B cell (primary cell): Measurements from ENCODE around the gene ARHGAP19. TPM values are rescaled to one million over a fixed set of nuclear protein-coding genes. Genes with fewer than 3 reads are reported as not detected.

Experiments
- ATAC-seq: fragments of 200-7000 bp; cut with Tn5 transposase; one replicate; pipeline ENCODE4 v1.10.0; 2021; ENCODE audit warnings: low read depth, mild to moderate bottlenecking, moderate number of reproducible peaks, moderate library complexity
- CTCF ChIA-PET: fragments of 350-600 bp; sonication (Branson Sonifier 250); formaldehyde crosslinking; loops from one replicate; lab custom pipeline; 2021; ENCODE audit warnings: antibody characterized with exemption, inconsistent platforms; lab: Charles Lee
- POLR2A ChIA-PET: fragments of 350-600 bp; sonication (Branson Sonifier 250); formaldehyde crosslinking; loops from one replicate; lab custom pipeline; 2021; ENCODE audit warnings: antibody characterized with exemption; lab: Charles Lee
- DNase-seq: peaks from one replicate; pipeline ENCODE4 v3.0.0; 2013
- H2AFZ ChIP-seq: 2 replicates; pipeline ENCODE4 v1.6.1; 2012; ENCODE audit warnings: mild to moderate bottlenecking, low read depth, low read length; ENCODE audit not compliant: insufficient read depth, poor library complexity, severe bottlenecking
- H3K27ac ChIP-seq, 2 donors: 1 replicate in 1 of 2; 2 replicates in 1 of 2; pipeline ENCODE4 v1.5.1; 2012 to 2013; ENCODE audit warnings: low read length in 2 of 2, mild to moderate bottlenecking in 2 of 2, moderate library complexity in 1 of 2
- H3K27me3 ChIP-seq, 4 experiments: fragments of 200-600 bp in 1 of 4; sonication (generic) in 1 of 4; replicated peaks in 1 of 4; 1 replicate in 2 of 4; 2 replicates in 2 of 4; pipeline versions ENCODE4 v1.6.1 to v1.7.0; 2013 to 2016; ENCODE audit warnings: low read length in 3 of 4, mild to moderate bottlenecking in 2 of 4, mixed read lengths in 1 of 4, moderate library complexity in 1 of 4; ENCODE audit not compliant: insufficient read depth in 4 of 4, control insufficient read depth in 3 of 4; ENCODE audit errors: control extremely low read depth in 1 of 4
- H3K36me3 ChIP-seq, 2 experiments: replicated peaks in 1 of 2; 1 replicate in 1 of 2; 2 replicates in 1 of 2; pipeline versions ENCODE4 v1.6.1 to v1.7.1; 2013; ENCODE audit warnings: low read length in 1 of 2; ENCODE audit not compliant: insufficient read depth in 2 of 2, control insufficient read depth in 1 of 2; ENCODE audit errors: control extremely low read depth in 1 of 2, extremely low read depth in 1 of 2
- H3K4me1 ChIP-seq, 2 donors: fragments of 200-600 bp in 1 of 2; sonication (generic) in 1 of 2; 1 replicate in 1 of 2; 2 replicates in 1 of 2; pipeline versions ENCODE4 v1.5.1 to v1.6.1; 2013 to 2017; ENCODE audit warnings: low read length in 2 of 2; ENCODE audit not compliant: control insufficient read depth in 2 of 2, insufficient read depth in 2 of 2
- H3K4me2 ChIP-seq: replicated peaks from 2 replicates; pipeline ENCODE3; 2012; ENCODE audit warnings: mild to moderate bottlenecking, low read depth, low read length; ENCODE audit not compliant: poor library complexity, severe bottlenecking
- H3K4me3 ChIP-seq, 5 experiments: fragments of 200-600 bp in 1 of 5; sonication (generic) in 1 of 5; 1 replicate in 3 of 5; 2 replicates in 2 of 5; pipeline versions ENCODE4 v1.5.1 to v1.7.0; 2011 to 2016; ENCODE audit warnings: low read length in 4 of 5, mild to moderate bottlenecking in 4 of 5, low read depth in 2 of 5, control low read depth in 1 of 5, moderate library complexity in 1 of 5; ENCODE audit not compliant: insufficient read depth in 1 of 5; ENCODE audit errors: control extremely low read depth in 1 of 5, extremely low read depth in 1 of 5
- H3K79me2 ChIP-seq: fragments of 200-600 bp; sonication (generic); one replicate; pipeline ENCODE4 v1.6.0; 2016; ENCODE audit warnings: low read length; ENCODE audit not compliant: control insufficient read depth, insufficient read depth
- H3K9ac ChIP-seq: fragments of 200-600 bp; sonication (generic); 2 replicates; pipeline ENCODE4 v1.6.1; 2017; ENCODE audit warnings: mild to moderate bottlenecking, low read length, moderate library complexity
- H3K9me3 ChIP-seq, 3 donors: one replicate each; pipeline versions ENCODE4 v1.6.1 to v1.7.1; 2013; ENCODE audit warnings: low read length in 2 of 3; ENCODE audit not compliant: control insufficient read depth in 2 of 3, insufficient read depth in 1 of 3; ENCODE audit errors: control extremely low read depth in 1 of 3
- H4K20me1 ChIP-seq: 2 replicates; pipeline ENCODE4 v1.6.0; 2012; ENCODE audit warnings: mild to moderate bottlenecking, low read length; ENCODE audit not compliant: insufficient read depth, control insufficient read depth, poor library complexity, severe bottlenecking
- H3K27ac Mint-ChIP-seq: one replicate; pipeline ENCODE4 v1.8.0; 2021; ENCODE audit warnings: mixed read lengths
- H3K27me3 Mint-ChIP-seq: one replicate; pipeline ENCODE4 v1.8.0; 2021; ENCODE audit warnings: mixed read lengths
- H3K4me1 Mint-ChIP-seq: one replicate; pipeline ENCODE4 v1.8.0; 2021; ENCODE audit warnings: mixed read lengths
- H3K4me3 Mint-ChIP-seq: one replicate; pipeline ENCODE4 v1.8.0; 2021; ENCODE audit warnings: mixed read lengths
- H3K9me3 Mint-ChIP-seq: one replicate; pipeline ENCODE4 v1.8.0; 2022; ENCODE audit warnings: mixed read lengths; ENCODE audit not compliant: insufficient read depth
- CTCF ChIP-seq: fragments of 200-600 bp; IDR thresholded peaks from one replicate; pipeline ENCODE4 v1.8.0; 2022; ENCODE audit warnings: antibody characterized with exemption, mild to moderate bottlenecking
- EZH2 ChIP-seq: IDR thresholded peaks from 2 replicates; pipeline ENCODE4 v1.6.1; 2012; ENCODE audit warnings: borderline replicate concordance, low read depth, mild to moderate bottlenecking, moderate library complexity, low read length; ENCODE audit not compliant: insufficient read depth, poor library complexity, severe bottlenecking
- WGBS: methylation state at CpG from one replicate; pipeline ENCODE4 v1.1.5; 2013; ENCODE audit warnings: missing lambda C conversion rate; ENCODE audit not compliant: insufficient coverage; 5-methylcytosine and 5-hydroxymethylcytosine counted together
- intact Hi-C: fragments of 100-400 bp; cut with micrococcal nuclease; formaldehyde crosslinking; loops from one replicate; pipeline ENCODE4 v1.10.0; 2022
- polyA minus RNA-seq: library from RNA; depleted of rRNA, polyadenylated mRNA; stranded (reverse); fragments of >200 nt; gene quantifications from 2 replicates; pipeline ENCODE4 v1.2.3, GENCODE V29; 2012
- polyA plus RNA-seq: library from polyadenylated mRNA; depleted of rRNA; stranded (reverse); fragments of >200 nt; gene quantifications from 2 replicates; pipeline ENCODE4 v1.2.3, GENCODE V29; 2012
- total RNA-seq, 2 donors: library from RNA; stranded (reverse); fragments of 120-200 nt in 1 of 2; gene quantifications; 1 replicate in 1 of 2; 2 replicates in 1 of 2; pipeline versions ENCODE4 v1.2.3 to v1.2.4, GENCODE V29; 2013 to 2022

ARHGAP19 gene, protein sequence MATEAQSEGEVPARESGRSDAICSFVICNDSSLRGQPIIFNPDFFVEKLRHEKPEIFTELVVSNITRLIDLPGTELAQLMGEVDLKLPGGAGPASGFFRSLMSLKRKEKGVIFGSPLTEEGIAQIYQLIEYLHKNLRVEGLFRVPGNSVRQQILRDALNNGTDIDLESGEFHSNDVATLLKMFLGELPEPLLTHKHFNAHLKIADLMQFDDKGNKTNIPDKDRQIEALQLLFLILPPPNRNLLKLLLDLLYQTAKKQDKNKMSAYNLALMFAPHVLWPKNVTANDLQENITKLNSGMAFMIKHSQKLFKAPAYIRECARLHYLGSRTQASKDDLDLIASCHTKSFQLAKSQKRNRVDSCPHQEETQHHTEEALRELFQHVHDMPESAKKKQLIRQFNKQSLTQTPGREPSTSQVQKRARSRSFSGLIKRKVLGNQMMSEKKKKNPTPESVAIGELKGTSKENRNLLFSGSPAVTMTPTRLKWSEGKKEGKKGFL
- total RNA-seq, result 21.7 and 22.5 TPM in 2 replicates
- total RNA-seq (2013), result 14.2 TPM
- polyA plus RNA-seq, result 6.4 and 8.3 TPM in 2 replicates
- polyA minus RNA-seq, result 7.5 and 9.1 TPM in 2 replicates

DNA sequence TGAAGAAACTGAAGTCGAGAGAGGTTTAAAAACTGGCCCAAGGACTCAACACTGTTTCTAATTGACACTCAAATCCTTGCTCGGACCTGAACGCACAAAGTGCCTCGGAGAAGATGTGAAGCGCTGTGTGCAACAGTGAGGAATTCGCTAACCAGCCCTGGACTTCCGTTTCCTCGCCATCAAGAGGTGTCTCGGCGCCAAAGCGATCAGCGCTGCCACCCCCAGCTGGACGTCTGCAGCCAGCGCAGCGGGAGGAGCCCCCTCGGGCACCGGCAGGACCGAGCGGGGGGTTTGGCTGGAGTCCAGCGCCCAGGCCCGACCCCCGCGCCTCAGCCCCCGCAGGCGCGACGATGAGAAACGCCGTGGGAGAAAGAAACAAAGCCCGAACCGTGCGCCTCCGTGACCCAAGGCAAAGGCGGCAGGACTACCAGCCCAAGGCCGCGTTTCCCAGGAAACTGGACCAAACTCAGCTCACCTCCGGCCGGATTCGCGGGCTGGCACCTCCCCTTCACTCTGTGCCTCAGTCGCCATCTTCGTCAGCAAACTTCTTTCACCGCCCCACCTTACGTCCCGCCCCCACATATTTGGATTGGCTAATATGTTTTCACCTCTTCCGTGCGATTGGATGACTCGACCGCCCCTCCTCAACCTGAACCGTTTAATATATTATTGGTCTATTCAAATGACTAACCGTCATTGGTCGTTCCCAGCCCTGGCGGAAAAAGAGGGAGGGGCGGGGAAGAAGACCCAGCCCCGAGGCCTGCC is at the start of gene ARHGAP19:
TSS of gene ARHGAP19 (minus strand) at position 541 of the 765 bp plus-strand sequence. CDS start at position 531, 10 bp downstream.
- H3K4me3 Mint-ChIP-seq, result peak within 1 kb of the TSS; percentile 90
- H3K36me3 ChIP-seq, result peaks cover 0 to 2% of the 10 kb centered on the region in 2 experiments
- H3K4me1 Mint-ChIP-seq, result peaks cover 16% of the 10 kb centered on the region
- TF ChIP-seq CTCF (no peak), EZH2 (no peak)
- no peaks in the 10 kb centered on the region for H4K20me1 ChIP-seq
- no peaks in the 10 kb centered on the region for H3K9me3 ChIP-seq
- no peaks in the 10 kb centered on the region for H3K27me3 Mint-ChIP-seq
- H3K79me2 ChIP-seq, result peaks cover 44% of the 10 kb centered on the region
- H3K27me3 ChIP-seq, result no peaks in the 10 kb centered on the region
- ATAC-seq (peak; percentile 98), DNase-seq (peak; percentile 96)
- H3K4me3 ChIP-seq, result peak within 1 kb of the TSS; percentile 63 to 98 (median 91)
- intact Hi-C loops, result loop anchor here (1.0 to 2.0 kb wide), 5 partner anchors 28 to 705 kb away; partner anchors contain the start of genes FRAT2, MMS19, RRP12 and TM9SF3
- H2AFZ ChIP-seq, result peak within 1 kb of the TSS; percentile 98
- CTCF ChIA-PET, result interaction anchor here (0.7 to 3.8 kb wide), 2 partner anchors 13 to 176 kb away, joined by 3 to 21 read pairs; no protein-coding TSS in a partner anchor
- peak within 1 kb of the TSS; percentile 89 for H3K9ac ChIP-seq
- peaks cover 6 to 12% of the 10 kb centered on the region in 2 donors for H3K4me1 ChIP-seq
- POLR2A ChIA-PET, result interaction anchor here (0.6 kb wide), 1 partner anchor 57 kb away, joined by 3 read pairs; no protein-coding TSS in a partner anchor
- peak within 1 kb of the TSS; percentile 86 for H3K27ac Mint-ChIP-seq
- peak within 1 kb of the TSS; percentile 48 to 85 for H3K27ac ChIP-seq
- under 1% methylated on average over 42 of the region's 55 CpGs for WGBS
- H3K4me2 ChIP-seq, result peak within 1 kb of the TSS; percentile 82
- no peaks in the 10 kb centered on the region for H3K9me3 Mint-ChIP-seq
